HFFc6 (cell line): ENCODE data around the gene ITGA8. TPM values are rescaled to one million over a fixed set of nuclear protein-coding genes. Genes with fewer than 3 reads are reported as not detected.

Experiments
- DNase-seq: peaks from one replicate; pipeline ENCODE4 v3.0.0-alpha.2; 2018
- H3K27ac Mint-ChIP-seq: 2 replicates; pipeline ENCODE4 v1.8.0; 2020; ENCODE audit warnings: mild to moderate bottlenecking, mixed read lengths
- H3K27me3 Mint-ChIP-seq: 2 replicates; pipeline ENCODE4 v1.8.0; 2021; ENCODE audit warnings: mild to moderate bottlenecking, moderate library complexity, mixed read lengths; ENCODE audit not compliant: insufficient read depth
- H3K36me3 Mint-ChIP-seq: 2 replicates; pipeline ENCODE4 v1.8.0; 2021; ENCODE audit warnings: low read depth, mixed read lengths
- H3K4me1 Mint-ChIP-seq: 2 replicates; pipeline ENCODE4 v1.8.0; 2020; ENCODE audit warnings: low read depth, mixed read lengths
- H3K4me3 Mint-ChIP-seq: 2 replicates; pipeline ENCODE4 v1.8.0; 2020; ENCODE audit warnings: mild to moderate bottlenecking, moderate library complexity, mixed read lengths
- H3K9me3 Mint-ChIP-seq: 2 replicates; pipeline ENCODE4 v1.8.0; 2020; ENCODE audit warnings: mild to moderate bottlenecking, mixed read lengths
- CTCF ChIP-seq: fragments of 200-600 bp; sonication (generic); IDR thresholded peaks from 2 replicates; pipeline ENCODE4 v1.5.0; 2021; ENCODE audit warnings: antibody characterized with exemption, mild to moderate bottlenecking
- total RNA-seq, 6 experiments: library from RNA; stranded (reverse); fragmentation: NEBNext Ultra II Directional; extraction: Animal tissue kit (Norgen Biotek cat#: 25700); gene quantifications; 2 replicates in 1 of 6; 3 replicates in 5 of 6; pipeline ENCODE4 v1.2.3, GENCODE V29; 2021

Gene ITGA8
- total RNA-seq, 6 experiments from 2014 or later: not detected

- Mint-ChIP-seq H3K9me3 (no peaks in the 10 kb centered on the region), H3K27me3 (peaks cover 7% of the 10 kb centered on the region), H3K4me1 (peaks cover 16% of the 10 kb centered on the region), H3K4me3 (no peak overlapping the region), H3K36me3 (no peaks in the 10 kb centered on the region), H3K27ac (no peak overlapping the region)
- TF ChIP-seq CTCF: no peak
- peak; percentile 16 for DNase-seq
Observed at GRCh38 chr10:15627617-15628196, 92.0 kb downstream of the ITGA8 start.

GRCh38 chr10:15626937-15627336 is 92.8 kb downstream of the ITGA8 start:
- TF ChIP-seq CTCF: no peak
- H3K4me3 Mint-ChIP-seq: no peak overlapping the region

GRCh38 chr10:15625261-15625660 is 94.5 kb downstream of the ITGA8 start:
- no peaks in the 10 kb centered on the region for H3K9me3 Mint-ChIP-seq
- TF ChIP-seq CTCF: no peak
- no peak overlapping the region for H3K27ac Mint-ChIP-seq
- DNase-seq: no peak
- no peak overlapping the region for H3K4me3 Mint-ChIP-seq
- peaks cover 16% of the 10 kb centered on the region for H3K4me1 Mint-ChIP-seq
- H3K27me3 Mint-ChIP-seq: peaks cover 15% of the 10 kb centered on the region
- H3K36me3 Mint-ChIP-seq: no peaks in the 10 kb centered on the region

More at GRCh38 chr10:15626937-15627336, 92.8 kb downstream of the ITGA8 start:
- no peaks in the 10 kb centered on the region for H3K9me3 Mint-ChIP-seq
- H3K36me3 Mint-ChIP-seq: no peaks in the 10 kb centered on the region
- H3K4me1 Mint-ChIP-seq: peaks cover 16% of the 10 kb centered on the region
- no peak overlapping the region for H3K27ac Mint-ChIP-seq
- no peak for DNase-seq
- peaks cover 8% of the 10 kb centered on the region for H3K27me3 Mint-ChIP-seq

GRCh38 chr10:15624401-15625196 is 95.1 kb downstream of the ITGA8 start:
- Mint-ChIP-seq H3K9me3 (no peaks in the 10 kb centered on the region), H3K36me3 (no peaks in the 10 kb centered on the region), H3K4me3 (no peak overlapping the region), H3K27ac (no peak overlapping the region), H3K27me3 (peaks cover 15% of the 10 kb centered on the region), H3K4me1 (peaks cover 16% of the 10 kb centered on the region)
- no peak for TF ChIP-seq CTCF
- DNase-seq: no peak

GRCh38 chr10:15620836-15621515 is 98.7 kb downstream of the ITGA8 start:
- H3K9me3 Mint-ChIP-seq: no peaks in the 10 kb centered on the region; the same call in 1 of the 2 replicates
- H3K27me3 Mint-ChIP-seq: peaks cover 32% of the 10 kb centered on the region
- no peak for DNase-seq
- H3K4me3 Mint-ChIP-seq: no peak overlapping the region
- TF ChIP-seq CTCF: no peak
- H3K27ac Mint-ChIP-seq: no peak overlapping the region
- no peaks in the 10 kb centered on the region for H3K36me3 Mint-ChIP-seq
- peaks cover 6% of the 10 kb centered on the region; the same call in 1 of the 2 replicates for H3K4me1 Mint-ChIP-seq
